ENCODE data around the gene ZNF232. TPM values are rescaled to one million over a fixed set of nuclear protein-coding genes. Genes with fewer than 3 reads are reported as not detected.

The ZNF232 gene
- total and polyA plus RNA-seq, 2 experiments from 2014 or later = 24.8 to 24.9 TPM

DNA sequence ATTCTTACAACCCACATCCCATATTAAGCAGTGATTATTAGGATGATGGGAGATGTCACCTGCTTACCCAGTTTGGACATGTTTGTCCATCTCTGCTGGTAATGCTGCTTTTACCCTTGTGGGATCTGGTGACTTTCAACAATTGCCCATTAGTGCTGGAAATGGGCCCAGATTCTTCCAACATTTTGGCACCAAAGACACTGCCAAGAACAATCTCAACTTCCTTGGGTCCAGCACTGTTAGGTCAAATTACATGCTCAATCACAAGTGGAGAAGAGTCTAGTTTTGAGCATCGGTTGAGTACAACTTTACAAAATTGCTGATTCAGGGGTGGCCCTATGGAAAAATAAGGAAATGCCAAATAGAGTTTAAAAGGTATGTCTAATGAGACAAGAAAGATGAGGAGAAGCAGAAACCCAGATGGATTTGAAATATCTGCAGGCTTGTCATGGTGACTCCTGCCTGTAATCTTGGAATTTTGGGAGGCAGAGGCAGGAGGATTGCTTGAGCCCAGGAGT lies 46.4 kb downstream of the ZNF232 start (continued):
- TF ChIP-seq, protein P1, sequence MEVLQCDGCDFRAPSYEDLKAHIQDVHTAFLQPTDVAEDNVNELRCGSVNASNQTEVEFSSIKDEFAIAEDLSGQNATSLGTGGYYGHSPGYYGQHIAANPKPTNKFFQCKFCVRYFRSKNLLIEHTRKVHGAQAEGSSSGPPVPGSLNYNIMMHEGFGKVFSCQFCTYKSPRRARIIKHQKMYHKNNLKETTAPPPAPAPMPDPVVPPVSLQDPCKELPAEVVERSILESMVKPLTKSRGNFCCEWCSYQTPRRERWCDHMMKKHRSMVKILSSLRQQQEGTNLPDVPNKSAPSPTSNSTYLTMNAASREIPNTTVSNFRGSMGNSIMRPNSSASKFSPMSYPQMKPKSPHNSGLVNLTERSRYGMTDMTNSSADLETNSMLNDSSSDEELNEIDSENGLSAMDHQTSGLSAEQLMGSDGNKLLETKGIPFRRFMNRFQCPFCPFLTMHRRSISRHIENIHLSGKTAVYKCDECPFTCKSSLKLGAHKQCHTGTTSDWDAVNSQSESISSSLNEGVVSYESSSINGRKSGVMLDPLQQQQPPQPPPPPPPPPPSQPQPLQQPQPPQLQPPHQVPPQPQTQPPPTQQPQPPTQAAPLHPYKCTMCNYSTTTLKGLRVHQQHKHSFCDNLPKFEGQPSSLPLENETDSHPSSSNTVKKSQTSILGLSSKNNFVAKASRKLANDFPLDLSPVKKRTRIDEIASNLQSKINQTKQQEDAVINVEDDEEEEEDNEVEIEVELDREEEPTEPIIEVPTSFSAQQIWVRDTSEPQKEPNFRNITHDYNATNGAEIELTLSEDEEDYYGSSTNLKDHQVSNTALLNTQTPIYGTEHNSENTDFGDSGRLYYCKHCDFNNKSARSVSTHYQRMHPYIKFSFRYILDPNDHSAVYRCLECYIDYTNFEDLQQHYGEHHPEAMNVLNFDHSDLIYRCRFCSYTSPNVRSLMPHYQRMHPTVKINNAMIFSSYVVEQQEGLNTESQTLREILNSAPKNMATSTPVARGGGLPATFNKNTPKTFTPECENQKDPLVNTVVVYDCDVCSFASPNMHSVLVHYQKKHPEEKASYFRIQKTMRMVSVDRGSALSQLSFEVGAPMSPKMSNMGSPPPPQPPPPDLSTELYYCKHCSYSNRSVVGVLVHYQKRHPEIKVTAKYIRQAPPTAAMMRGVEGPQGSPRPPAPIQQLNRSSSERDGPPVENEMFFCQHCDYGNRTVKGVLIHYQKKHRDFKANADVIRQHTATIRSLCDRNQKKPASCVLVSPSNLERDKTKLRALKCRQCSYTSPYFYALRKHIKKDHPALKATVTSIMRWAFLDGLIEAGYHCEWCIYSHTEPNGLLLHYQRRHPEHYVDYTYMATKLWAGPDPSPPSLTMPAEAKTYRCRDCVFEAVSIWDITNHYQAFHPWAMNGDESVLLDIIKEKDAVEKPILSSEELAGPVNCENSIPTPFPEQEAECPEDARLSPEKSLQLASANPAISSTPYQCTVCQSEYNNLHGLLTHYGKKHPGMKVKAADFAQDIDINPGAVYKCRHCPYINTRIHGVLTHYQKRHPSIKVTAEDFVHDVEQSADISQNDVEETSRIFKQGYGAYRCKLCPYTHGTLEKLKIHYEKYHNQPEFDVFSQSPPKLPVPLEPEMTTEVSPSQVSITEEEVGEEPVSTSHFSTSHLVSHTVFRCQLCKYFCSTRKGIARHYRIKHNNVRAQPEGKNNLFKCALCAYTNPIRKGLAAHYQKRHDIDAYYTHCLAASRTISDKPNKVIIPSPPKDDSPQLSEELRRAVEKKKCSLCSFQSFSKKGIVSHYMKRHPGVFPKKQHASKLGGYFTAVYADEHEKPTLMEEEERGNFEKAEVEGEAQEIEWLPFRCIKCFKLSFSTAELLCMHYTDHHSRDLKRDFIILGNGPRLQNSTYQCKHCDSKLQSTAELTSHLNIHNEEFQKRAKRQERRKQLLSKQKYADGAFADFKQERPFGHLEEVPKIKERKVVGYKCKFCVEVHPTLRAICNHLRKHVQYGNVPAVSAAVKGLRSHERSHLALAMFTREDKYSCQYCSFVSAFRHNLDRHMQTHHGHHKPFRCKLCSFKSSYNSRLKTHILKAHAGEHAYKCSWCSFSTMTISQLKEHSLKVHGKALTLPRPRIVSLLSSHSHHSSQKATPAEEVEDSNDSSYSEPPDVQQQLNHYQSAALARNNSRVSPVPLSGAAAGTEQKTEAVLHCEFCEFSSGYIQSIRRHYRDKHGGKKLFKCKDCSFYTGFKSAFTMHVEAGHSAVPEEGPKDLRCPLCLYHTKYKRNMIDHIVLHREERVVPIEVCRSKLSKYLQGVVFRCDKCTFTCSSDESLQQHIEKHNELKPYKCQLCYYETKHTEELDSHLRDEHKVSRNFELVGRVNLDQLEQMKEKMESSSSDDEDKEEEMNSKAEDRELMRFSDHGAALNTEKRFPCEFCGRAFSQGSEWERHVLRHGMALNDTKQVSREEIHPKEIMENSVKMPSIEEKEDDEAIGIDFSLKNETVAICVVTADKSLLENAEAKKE (CRISPR knock-in tag; IDR thresholded peaks at IDR 0.05) = no peak
- no peak for TF ChIP-seq STAT1 (IDR thresholded peaks at IDR 0.05; ENCODE audit: unreplicated experiment)
- TF ChIP-seq, protein P2, sequence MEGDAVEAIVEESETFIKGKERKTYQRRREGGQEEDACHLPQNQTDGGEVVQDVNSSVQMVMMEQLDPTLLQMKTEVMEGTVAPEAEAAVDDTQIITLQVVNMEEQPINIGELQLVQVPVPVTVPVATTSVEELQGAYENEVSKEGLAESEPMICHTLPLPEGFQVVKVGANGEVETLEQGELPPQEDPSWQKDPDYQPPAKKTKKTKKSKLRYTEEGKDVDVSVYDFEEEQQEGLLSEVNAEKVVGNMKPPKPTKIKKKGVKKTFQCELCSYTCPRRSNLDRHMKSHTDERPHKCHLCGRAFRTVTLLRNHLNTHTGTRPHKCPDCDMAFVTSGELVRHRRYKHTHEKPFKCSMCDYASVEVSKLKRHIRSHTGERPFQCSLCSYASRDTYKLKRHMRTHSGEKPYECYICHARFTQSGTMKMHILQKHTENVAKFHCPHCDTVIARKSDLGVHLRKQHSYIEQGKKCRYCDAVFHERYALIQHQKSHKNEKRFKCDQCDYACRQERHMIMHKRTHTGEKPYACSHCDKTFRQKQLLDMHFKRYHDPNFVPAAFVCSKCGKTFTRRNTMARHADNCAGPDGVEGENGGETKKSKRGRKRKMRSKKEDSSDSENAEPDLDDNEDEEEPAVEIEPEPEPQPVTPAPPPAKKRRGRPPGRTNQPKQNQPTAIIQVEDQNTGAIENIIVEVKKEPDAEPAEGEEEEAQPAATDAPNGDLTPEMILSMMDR (conservative IDR thresholded peaks at IDR 0.05; ENCODE audit: low read depth in 2 of 2) = no peak
- TF ChIP-seq CREB1 (CRISPR knock-in tag; IDR thresholded peaks at IDR 0.05; ENCODE audit: low read depth) = no peak
- TF ChIP-seq ZNF114 (CRISPR knock-in tag; IDR thresholded peaks at IDR 0.05) = no peak
- TF ChIP-seq EZH2 (IDR thresholded peaks at IDR 0.05; ENCODE audit: low read depth, unreplicated experiment) = no peak
- no peak for TF ChIP-seq EZH2phosphoT487 (IDR thresholded peaks at IDR 0.05; ENCODE audit: unreplicated experiment)

Small RNA genes within 50 kb of the gene (small RNA-seq; reads per million reads assigned to genes)
- not detected for gene AC012146.4 (ENCODE audit: low replicate concordance)

Other genes starting within 250 kb of the ZNF232 start
- gene C17orf107, start 212.3 kb downstream of the ZNF232 start, total RNA-seq (2014; rRNA removed; shearing (Covaris generic)) = 3.6 and 5.9 TPM in 2 replicates
- 0.78 and 1.9 TPM in 2 replicates for gene C17orf107, start 212.3 kb downstream of the ZNF232 start, polyA plus RNA-seq (2016; fragmentation: Nextera tagmentation; extraction: Ambion mirVana)
- 0.23 and 1.2 TPM in 2 replicates for gene CHRNE, start 208.8 kb downstream of the ZNF232 start, total RNA-seq (2014; rRNA removed; shearing (Covaris generic))
- 0.24 and 0.50 TPM in 2 replicates for gene CHRNE, start 208.8 kb downstream of the ZNF232 start, polyA plus RNA-seq (2016; fragmentation: Nextera tagmentation; extraction: Ambion mirVana)
- not detected in 2 replicates for gene GP1BA, start 179.6 kb downstream of the ZNF232 start, total RNA-seq (2014; rRNA removed; shearing (Covaris generic))
- gene GP1BA, start 179.6 kb downstream of the ZNF232 start, polyA plus RNA-seq (2016; fragmentation: Nextera tagmentation; extraction: Ambion mirVana) = 0.14 and 0.24 TPM in 2 replicates
- 70.4 and 73.6 TPM in 2 replicates for gene SLC25A11, start 171.8 kb downstream of the ZNF232 start, total RNA-seq (2014; rRNA removed; shearing (Covaris generic))
- gene SLC25A11, start 171.8 kb downstream of the ZNF232 start, polyA plus RNA-seq (2016; fragmentation: Nextera tagmentation; extraction: Ambion mirVana) = 35.7 and 37.8 TPM in 2 replicates
- gene RNF167, start 171.6 kb downstream of the ZNF232 start, total RNA-seq (2014; rRNA removed; shearing (Covaris generic)) = 84.4 and 87.0 TPM in 2 replicates
- gene RNF167, start 171.6 kb downstream of the ZNF232 start, polyA plus RNA-seq (2016; fragmentation: Nextera tagmentation; extraction: Ambion mirVana) = 60.1 and 61.2 TPM in 2 replicates
- gene PFN1, start 163.3 kb downstream of the ZNF232 start, total RNA-seq (2014; rRNA removed; shearing (Covaris generic)) = 1,702 and 2,002 TPM in 2 replicates
- 3,646 and 3,709 TPM in 2 replicates for gene PFN1, start 163.3 kb downstream of the ZNF232 start, polyA plus RNA-seq (2016; fragmentation: Nextera tagmentation; extraction: Ambion mirVana)
- 8.9 and 12.1 TPM in 2 replicates for gene ENO3, start 160.8 kb downstream of the ZNF232 start, total RNA-seq (2014; rRNA removed; shearing (Covaris generic))
- gene ENO3, start 160.8 kb downstream of the ZNF232 start, polyA plus RNA-seq (2016; fragmentation: Nextera tagmentation; extraction: Ambion mirVana) = 19.6 and 25.5 TPM in 2 replicates
- gene SPAG7, start 144.1 kb downstream of the ZNF232 start, total RNA-seq (2014; rRNA removed; shearing (Covaris generic)) = 77.9 and 85.3 TPM in 2 replicates
- 226 and 242 TPM in 2 replicates for gene SPAG7, start 144.1 kb downstream of the ZNF232 start, polyA plus RNA-seq (2016; fragmentation: Nextera tagmentation; extraction: Ambion mirVana)
- 3.3 and 4.4 TPM in 2 replicates for gene CAMTA2, start 124.2 kb downstream of the ZNF232 start, total RNA-seq (2014; rRNA removed; shearing (Covaris generic))
- gene CAMTA2, start 124.2 kb downstream of the ZNF232 start, polyA plus RNA-seq (2016; fragmentation: Nextera tagmentation; extraction: Ambion mirVana) = 8.7 and 10.1 TPM in 2 replicates
- gene INCA1, start 114.4 kb downstream of the ZNF232 start, total RNA-seq (2014; rRNA removed; shearing (Covaris generic)) = 2.1 TPM in 1 of 2 replicates, not detected in the other
- 1.1 and 1.3 TPM in 2 replicates for gene INCA1, start 114.4 kb downstream of the ZNF232 start, polyA plus RNA-seq (2016; fragmentation: Nextera tagmentation; extraction: Ambion mirVana)
- 56.4 and 61.4 TPM in 2 replicates for gene KIF1C, start 113.9 kb downstream of the ZNF232 start, total RNA-seq (2014; rRNA removed; shearing (Covaris generic))
- 13.5 and 16.8 TPM in 2 replicates for gene KIF1C, start 113.9 kb downstream of the ZNF232 start, polyA plus RNA-seq (2016; fragmentation: Nextera tagmentation; extraction: Ambion mirVana)
- 0.63 and 1.3 TPM in 2 replicates for gene SLC52A1, start 76.5 kb downstream of the ZNF232 start, total RNA-seq (2014; rRNA removed; shearing (Covaris generic))
- gene SLC52A1, start 76.5 kb downstream of the ZNF232 start, polyA plus RNA-seq (2016; fragmentation: Nextera tagmentation; extraction: Ambion mirVana) = 0.21 and 0.50 TPM in 2 replicates
- 0.93 and 1.6 TPM in 2 replicates for gene ZFP3, start 33.4 kb downstream of the ZNF232 start, total RNA-seq (2014; rRNA removed; shearing (Covaris generic))
- gene ZFP3, start 33.4 kb downstream of the ZNF232 start, polyA plus RNA-seq (2016; fragmentation: Nextera tagmentation; extraction: Ambion mirVana) = 0.55 and 0.97 TPM in 2 replicates
- gene USP6, start 4.2 kb upstream of the ZNF232 start, total RNA-seq (2014; rRNA removed; shearing (Covaris generic)) = 0.94 and 1.1 TPM in 2 replicates
- gene USP6, start 4.2 kb upstream of the ZNF232 start, polyA plus RNA-seq (2016; fragmentation: Nextera tagmentation; extraction: Ambion mirVana) = 1.3 and 1.7 TPM in 2 replicates
- gene ZNF594, start 80.0 kb upstream of the ZNF232 start, total RNA-seq (2014; rRNA removed; shearing (Covaris generic)) = 15.6 and 16.2 TPM in 2 replicates
- 5.3 and 7.0 TPM in 2 replicates for gene ZNF594, start 80.0 kb upstream of the ZNF232 start, polyA plus RNA-seq (2016; fragmentation: Nextera tagmentation; extraction: Ambion mirVana)
- gene SCIMP, start 123.0 kb upstream of the ZNF232 start, total RNA-seq (2014; rRNA removed; shearing (Covaris generic)) = not detected in 2 replicates
- 0.24 and 0.36 TPM in 2 replicates for gene SCIMP, start 123.0 kb upstream of the ZNF232 start, polyA plus RNA-seq (2016; fragmentation: Nextera tagmentation; extraction: Ambion mirVana)
- 31.3 and 37.0 TPM in 2 replicates for gene RABEP1, start 170.4 kb upstream of the ZNF232 start, total RNA-seq (2014; rRNA removed; shearing (Covaris generic))
- gene RABEP1, start 170.4 kb upstream of the ZNF232 start, polyA plus RNA-seq (2016; fragmentation: Nextera tagmentation; extraction: Ambion mirVana) = 70.3 and 88.1 TPM in 2 replicates

Measured in GM23338 (cell line).